HuH-7 (cell line): Measurements from ENCODE around the gene COPG1.
A peak's percentile ranks its signal among the peaks of the same experiment; 100 is the strongest.
"Not testable (repeated sequence)": the region's sequence is repeated elsewhere in the genome, so short reads cannot be mapped to it uniquely, and the experiment has no call there.

Experiments
- DNase-seq: peaks from one replicate; pipeline ENCODE4 v3.0.0; 2011; ENCODE audit warnings: low spot score

Gene COPG1, protein sequence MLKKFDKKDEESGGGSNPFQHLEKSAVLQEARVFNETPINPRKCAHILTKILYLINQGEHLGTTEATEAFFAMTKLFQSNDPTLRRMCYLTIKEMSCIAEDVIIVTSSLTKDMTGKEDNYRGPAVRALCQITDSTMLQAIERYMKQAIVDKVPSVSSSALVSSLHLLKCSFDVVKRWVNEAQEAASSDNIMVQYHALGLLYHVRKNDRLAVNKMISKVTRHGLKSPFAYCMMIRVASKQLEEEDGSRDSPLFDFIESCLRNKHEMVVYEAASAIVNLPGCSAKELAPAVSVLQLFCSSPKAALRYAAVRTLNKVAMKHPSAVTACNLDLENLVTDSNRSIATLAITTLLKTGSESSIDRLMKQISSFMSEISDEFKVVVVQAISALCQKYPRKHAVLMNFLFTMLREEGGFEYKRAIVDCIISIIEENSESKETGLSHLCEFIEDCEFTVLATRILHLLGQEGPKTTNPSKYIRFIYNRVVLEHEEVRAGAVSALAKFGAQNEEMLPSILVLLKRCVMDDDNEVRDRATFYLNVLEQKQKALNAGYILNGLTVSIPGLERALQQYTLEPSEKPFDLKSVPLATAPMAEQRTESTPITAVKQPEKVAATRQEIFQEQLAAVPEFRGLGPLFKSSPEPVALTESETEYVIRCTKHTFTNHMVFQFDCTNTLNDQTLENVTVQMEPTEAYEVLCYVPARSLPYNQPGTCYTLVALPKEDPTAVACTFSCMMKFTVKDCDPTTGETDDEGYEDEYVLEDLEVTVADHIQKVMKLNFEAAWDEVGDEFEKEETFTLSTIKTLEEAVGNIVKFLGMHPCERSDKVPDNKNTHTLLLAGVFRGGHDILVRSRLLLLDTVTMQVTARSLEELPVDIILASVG

DNA sequence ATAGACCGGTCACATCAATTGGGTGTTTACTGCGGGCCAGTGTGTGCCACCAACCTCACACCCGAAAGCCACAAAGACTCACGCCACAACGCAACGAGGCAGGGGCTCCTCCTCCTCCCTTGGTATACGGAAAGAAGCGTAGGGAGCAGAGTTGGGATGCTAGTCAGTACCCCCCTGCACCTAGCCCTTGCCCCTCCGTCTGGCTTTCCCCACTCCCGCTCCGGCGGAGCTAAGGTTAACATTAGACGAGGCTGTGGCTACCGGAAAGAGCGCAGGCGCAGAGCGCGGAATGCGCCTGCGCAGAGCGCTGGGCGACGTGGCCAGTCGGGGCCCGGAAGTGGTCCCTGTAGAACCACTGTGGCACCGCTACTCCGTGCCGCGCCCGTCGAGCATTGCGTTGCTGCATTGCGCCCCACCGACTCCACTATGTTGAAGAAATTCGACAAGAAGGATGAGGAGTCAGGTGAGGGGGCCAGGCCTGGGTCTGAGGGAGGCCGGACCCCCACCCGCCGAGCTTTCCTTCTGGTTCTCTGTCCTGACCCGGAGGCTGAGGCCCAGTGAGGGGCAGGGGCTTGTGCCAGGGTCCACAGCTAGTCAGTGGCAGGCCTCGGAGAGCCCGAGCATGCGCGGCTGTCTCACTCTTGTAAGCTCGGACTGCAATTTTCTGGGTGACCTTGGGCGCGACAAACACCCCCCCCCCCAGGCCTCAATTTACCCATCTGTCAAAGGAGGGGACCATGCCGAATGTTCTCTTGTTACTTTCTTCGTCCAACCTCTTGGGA lies at the start of gene COPG1:
TSS of gene COPG1 (plus strand) at position 323 of the 782 bp plus-strand sequence. CDS start at position 427, 104 bp downstream.
- peak; percentile 96 for DNase-seq

DNA sequence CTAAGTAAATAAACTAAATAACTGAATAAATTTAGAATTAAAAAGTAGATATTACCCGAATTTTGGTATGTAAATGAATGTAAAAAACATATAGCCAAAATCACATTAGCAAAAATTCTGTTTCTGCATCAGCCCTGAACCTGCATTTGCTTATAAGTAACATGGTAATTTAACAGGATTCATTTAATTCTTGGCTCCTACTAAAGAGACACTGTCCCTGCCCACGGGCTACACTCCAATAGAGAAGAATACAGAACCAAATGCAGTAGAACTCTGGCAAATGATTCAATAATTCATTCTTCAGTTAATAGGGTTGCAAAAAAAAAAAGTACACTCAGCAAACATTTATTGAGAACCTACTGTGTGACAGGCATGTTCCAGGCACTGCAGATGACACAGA lies 44.9 kb upstream of the COPG1 start:
- no peak for DNase-seq

DNA sequence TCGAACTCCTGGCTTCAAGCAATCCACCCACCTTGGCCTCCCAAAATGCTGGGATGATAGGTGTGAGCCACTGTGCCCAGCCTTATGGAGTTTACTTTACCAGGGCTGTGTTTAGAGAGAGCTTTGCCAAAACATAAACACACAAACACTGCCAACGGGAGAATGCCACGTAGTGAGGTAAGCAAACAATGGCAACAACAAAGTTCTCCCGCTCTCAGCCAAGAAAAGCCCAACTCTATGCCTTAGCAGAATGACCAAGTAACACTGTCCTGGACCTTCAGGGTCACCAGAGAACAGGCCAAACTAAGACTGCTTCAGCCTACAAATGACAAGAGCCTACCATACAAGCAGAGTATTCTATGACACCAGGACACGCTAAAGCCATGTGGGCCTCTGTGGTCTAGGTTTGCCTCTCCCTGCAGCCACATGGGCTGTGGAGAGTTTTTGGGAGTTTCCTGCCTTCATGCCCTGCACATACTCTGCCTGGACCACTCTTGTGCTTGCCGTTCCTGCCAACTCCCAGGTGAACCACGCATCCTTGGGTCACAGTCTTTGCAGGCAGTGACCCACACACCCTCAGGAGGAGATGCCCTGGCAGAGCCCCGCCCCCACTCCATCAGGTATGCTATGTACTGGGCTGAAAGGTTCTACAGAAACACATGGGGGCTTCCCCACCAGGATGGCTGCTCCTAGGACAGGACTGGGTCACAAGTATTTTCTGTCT lies 44.1 kb upstream of the COPG1 start:
- DNase-seq = no peak

DNA sequence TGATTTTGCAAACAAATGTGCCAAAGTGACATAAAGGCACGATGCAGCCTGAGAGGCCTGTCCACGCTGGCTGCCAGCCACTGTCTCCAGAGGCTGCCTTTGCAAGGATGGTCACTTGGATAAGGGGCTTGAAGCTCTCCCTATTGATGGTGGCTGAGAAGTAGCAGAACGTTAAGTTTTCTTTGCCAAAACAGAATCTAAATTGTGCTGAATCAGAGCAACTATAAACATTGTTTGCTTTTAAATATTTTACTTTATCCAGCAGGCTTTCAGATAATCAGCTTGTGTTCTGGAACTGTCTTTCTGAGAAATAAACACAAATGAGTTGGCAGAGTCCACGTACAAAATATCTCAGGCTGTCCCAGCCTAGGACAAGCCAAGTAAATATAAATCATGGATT lies 41.9 kb upstream of the COPG1 start:
- no peak for DNase-seq

DNA sequence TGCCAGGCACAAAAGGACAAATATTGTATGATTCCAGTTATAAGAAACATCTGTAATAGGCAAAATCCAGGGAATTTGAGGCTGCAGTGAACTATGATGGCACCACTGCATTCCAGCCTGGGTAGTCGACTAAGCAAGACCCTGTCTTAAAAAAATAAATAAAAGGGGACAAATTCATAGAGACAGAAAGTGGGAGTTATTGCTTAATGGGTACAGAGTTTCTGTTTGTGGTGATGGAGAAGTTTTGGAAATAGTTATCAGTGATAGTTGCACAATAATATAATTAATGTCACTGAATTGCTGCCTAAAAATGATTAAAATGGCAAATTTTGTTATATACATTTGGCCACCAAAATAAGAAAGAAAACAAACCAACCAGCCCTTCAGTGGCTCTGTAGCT lies 38.1 kb upstream of the COPG1 start:
- DNase-seq = no peak

DNA sequence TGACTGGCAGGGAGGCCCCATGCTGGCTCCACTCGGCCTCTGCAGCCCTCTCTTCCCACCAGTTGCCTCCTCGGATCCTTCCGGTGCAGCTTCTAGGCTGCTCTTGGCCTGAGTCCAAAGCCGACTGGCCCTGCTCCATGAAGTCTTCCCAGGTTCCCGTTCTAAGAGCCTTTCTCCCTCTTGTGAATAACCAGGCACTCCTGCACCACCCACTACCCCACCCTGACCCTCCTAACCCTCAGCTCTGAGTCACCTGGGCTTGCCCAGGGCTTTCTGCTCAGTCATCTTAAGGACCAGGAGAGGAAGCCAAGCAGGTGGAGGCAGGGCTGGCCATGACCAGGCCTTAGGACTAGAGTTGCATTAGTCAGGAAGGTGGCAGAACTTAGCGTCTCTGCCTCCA lies 37.6 kb upstream of the COPG1 start:
- DNase-seq = peak; percentile 21

DNA sequence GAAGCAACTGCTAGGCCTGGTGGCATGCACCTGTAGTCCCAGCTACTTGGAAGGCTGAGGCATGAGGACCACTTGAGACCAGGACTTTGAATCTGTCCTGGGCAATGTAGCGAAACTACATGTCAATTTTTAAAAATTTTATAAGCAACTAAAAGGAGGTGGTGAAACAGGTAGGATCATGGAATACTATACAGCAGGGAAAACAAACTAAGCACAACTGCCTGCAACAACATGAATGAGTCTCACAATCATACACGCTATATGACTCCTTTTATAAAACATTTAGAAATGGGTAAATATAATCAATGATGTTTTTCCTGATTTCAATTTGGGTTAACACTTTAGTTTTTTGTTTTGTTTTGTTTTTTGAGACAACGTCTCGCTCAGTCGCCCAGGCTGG lies 36.2 kb upstream of the COPG1 start:
- no peak for DNase-seq

DNA sequence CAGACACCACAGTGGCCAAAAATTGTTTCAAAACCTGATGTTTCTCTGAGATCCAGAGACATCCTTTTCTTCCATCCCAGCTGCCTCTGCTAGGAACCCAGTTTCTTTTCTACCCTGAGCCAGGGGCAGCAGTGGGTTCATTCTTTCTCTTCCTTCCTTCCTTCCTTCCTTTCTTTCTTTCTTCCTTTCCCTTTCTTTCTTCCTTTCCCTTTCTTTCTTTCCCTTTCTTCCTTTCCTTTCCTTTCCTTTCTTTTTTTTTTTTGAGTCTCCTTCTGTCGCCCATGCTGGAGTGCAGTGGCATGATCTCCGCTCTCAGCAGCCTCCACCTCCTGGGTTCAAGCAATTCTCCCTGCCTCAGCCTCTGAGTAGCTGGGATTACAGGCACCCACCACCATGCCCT lies 30.7 kb upstream of the COPG1 start:
- DNase-seq = no peak

DNA sequence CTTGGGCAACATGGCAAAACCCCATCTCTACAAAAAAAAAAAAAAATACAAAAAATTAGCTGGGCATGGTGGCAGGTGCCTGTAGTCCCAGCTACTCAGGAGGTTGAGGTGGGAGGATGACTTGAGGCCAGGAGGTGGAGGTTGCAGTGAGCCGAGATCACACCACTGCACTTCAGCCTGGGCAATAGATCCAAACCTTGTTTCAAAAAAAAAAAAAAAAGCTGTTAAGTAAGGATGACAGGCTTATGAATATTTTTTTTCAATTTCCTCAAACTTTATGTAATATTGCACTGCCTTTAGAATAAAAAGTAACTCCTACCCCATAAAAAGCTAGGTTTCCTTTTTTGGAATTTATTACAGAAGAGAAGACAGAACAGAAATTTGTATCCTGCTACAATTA lies 25.0 kb upstream of the COPG1 start:
- not testable (repeated sequence) for DNase-seq

DNA sequence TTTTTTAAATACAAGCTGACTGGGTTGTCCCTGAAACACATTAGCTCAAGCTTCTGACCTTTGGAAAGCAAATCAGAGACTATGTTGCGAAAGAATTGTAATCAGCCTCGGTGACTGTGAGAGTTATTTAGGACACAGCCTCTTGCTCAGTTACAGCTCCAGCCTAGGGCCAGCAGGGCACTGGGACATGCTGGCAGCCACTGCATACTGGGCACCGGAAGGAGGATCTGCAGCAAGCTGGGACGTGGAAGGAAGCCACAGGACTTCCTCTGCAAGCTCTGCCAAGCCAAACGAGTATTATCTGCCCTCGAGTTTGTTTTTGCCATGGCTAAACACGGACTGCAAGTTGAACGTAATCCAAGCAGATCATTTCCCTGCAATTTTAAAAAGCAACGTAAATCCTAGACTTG lies 24.4 kb upstream of the COPG1 start:
- DNase-seq = peak; percentile 92

DNA sequence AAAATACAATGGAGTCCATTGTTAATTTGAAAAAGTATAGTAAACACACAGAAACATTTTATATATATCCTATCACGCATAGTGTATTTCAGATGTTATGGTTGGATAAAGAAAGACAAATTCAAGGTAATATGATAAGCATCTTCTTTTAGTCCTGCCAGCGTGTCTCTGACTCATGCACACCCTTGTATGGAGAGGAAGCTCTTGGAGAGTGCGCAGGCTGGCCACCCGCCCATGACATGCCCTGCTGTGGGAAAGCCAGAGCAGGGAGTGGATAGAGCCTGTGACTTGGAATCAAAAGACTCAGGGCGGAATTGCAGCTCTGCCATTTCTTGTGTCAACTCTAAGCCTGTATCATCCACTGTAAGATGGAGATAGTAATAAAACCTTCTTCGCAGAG lies 23.0 kb upstream of the COPG1 start:
- DNase-seq = no peak

DNA sequence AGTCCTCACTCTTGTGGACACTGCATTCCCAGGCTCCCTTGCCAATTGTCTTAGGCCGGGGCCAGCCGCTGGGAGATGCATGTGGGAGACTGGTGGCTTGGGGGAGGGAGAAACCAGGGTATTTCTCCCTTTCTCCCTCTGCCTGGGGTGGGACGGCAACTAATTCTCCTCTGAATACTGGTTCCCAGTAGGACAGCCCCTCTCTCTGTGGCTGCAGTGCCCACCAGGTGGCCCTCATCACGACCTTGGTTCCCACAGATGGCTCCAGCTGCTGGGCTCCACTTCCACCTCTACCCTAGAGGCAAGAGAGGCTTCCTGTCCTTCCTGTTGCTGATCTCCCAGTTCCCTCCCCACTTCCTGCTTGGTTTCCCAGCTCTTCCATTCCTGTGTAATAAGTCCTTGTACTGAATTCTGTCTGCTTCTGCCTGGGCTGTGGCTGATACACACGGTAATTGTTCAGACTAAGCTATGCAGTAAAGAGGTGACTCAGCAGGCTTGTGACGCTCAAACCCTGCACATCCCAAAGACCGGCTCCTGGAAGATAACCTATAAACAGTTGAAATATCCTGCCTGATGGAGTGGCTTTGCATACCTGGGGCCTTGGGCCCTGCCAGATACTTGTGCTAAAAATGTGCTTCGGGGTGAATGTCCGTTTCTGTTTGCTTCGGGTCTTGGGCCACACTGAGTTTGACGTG lies 20.4 kb upstream of the COPG1 start:
- DNase-seq = no peak

DNA sequence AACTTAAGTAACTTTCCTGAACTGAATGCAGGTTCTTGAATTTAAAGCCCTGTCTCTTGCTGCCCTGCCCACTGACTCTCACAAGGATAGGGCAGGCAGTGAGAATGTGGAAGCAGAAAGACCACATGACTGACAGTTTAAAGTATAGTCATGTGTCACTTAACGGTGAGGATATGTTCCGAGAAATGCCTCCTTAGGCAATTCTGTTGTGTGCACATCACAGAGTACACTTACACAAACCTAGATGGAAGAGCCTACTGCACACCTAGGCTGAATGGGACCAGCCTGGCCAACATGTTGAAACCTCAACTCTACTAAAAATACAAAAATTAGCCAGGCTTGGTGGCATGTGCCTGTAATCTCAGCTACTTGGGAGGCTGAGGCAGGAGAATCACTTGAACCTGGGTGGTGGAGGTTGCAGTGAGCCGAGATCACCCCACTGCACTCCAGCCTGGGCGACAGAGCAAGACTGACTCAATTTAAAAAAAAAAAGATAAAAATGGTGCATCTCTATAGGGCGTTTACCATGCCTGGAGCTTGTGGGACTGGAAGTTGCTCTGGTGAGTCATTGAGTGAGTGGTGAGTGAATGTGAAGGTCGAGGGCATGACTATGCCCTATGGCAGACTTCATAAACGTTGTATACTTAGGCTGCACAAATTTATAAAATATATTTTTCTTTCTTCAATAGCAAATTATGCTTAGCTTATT lies 18.9 kb upstream of the COPG1 start:
- no peak for DNase-seq

DNA sequence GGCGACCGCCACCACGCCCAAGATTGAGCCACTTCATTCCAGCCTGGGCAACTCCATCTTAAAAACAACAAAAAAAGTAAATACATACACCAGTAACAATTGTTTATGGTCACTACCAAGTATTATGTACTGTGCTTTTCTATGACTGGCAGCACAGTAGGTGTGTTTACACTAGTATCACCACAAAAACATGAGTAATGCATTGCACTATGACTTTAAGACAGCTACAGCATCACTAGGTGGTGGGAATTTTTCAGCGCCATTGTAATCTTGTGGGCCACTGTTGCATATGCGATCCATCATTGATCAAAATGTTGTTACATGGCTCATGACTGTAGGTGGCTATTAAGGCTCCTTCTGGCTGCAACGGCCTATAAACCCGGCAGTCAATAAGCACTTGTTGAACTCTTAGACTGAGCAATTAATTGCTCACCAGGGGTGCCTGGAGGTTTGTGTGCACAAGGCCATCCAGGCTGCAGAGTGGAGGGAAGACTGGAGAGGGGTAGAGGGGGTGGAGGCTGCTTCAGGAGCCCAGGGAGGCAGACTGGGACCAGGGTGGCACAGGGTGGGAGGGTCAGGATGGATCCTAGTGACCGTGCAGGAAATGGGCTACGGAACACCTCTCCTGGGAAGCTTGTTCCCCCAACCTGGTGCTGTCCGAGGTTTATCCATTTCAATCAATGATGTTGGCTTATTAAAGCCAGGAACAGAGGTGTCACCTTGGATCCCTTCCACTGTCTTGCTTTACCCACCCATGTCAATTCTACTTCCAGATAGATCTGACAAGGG lies 17.9 kb upstream of the COPG1 start:
- DNase-seq = no peak

DNA sequence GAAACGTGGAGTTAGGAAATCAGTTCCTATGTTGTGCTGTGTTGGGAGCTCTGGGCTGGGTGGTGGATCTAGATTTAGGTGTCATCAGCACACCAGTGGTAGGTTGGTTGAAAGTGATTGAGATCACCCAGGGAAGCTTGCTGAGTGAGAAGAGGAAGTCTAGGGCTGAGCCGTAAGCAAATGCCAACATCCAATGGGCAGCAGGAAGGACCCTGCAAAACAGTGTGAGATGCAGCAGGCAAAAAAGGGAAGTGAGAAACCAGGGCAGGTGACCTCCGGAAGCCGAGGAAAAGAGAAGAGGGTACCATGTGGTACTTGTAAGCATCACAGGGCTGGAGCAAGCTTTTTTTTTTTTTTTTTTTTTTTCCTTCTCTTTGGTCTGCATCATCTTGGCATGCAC lies 15.9 kb upstream of the COPG1 start:
- no peak for DNase-seq

DNA sequence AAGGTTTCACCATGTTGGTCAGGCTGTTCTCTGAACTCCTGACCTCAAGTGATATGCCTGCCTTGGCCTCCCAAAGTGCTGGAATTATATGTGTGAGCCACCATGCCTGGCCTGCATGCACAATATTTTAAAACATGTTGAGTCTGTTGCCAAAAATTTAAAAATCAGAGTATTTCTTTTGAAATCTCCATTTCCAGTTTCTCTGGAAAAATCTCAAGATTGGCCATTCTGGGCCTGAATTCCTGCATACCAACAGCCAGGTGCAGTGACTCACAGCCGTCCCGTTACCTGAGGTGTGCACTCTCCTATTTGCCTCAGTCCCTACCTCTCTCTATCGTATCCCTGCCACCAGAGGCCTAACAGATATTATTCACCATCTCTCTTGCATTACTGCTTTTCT lies 15.0 kb upstream of the COPG1 start:
- DNase-seq = no peak

DNA sequence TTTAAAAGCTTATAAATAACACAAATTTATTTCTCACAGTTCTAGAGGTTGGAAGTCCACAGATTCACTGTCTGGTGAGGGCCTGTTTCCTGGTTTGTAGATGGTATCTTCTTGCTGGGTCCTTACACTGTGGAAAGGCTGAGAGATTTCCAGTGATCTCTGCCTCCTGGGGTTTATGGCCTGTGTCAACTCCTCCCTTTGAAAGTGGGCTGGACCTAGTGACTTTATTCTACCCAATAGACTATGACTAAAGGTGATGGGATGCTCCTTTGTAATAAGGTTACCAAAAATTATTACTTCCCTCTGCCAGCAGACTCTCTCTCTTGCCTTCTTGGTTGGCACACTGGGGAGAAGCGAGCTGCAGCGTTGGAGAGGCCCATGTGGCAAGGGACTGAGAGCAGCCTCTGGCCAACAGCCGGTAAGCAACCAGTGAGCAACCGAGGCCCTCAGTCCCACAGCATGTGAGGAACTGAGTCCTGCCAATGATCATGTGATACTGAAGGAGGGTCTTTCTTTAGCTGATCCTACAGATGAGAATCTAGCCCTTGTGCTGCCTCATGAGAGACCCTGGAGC lies 14.0 kb upstream of the COPG1 start:
- no peak for DNase-seq

DNA sequence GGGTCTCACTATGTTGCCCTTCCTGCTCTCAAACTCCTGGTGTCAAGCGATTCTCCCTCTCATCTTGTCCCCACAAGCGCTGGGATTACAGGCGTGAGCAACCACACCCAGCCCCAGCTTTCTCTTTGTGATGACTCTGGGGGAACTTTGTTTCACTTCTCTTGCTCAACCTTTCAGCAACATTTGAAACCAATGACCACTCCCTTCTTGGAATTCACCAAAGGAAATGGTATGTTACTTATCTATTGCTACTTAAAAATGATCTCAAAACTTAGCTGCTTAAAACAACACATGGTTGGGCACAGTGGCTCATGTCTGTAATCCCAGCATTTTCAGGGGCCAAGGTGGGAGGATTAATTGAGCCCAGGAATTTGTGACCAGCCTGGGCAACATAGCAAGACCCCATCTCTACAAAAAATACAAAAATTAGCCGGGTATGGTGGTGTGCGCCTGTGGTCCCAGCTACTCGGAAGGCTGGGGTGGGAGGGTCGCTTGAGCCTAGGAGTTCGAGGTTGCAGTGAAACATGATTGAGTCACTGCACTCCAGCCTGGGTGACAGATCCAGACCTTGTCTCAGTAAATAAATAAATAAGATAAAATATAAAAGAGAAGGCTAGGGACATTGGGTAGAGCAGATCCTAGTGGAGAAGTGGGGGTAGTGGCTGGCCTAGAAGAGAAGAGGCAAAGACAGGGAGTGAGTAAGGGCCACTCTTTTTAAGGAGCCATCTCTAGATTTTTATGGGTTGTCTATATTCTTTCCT lies 10.3 kb upstream of the COPG1 start:
- no peak for DNase-seq

DNA sequence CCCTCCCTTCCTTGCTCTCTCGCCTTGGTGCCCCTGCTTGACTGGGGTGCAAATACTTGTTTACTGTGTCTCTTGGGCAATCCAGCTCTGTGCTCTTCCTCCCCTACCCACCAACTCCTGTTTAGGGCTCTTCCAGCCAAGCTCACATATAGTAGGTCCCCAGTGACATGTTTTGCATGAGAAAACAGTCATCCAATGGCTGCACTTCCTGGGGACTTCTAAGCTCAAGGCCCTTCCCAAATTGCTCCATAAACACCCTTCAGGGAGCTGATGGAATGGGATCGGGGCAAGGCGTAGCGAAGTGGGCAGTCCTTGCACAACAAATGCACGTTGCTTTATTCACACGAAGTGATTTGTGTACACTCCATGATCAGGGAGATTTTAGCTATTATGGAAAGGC lies 9.4 kb upstream of the COPG1 start:
- no peak for DNase-seq
